ENCODE data around the gene PRSS56.
A peak's percentile ranks its signal among the peaks of the same experiment; 100 is the strongest.
"Not testable (repeated sequence)": the region's sequence is repeated elsewhere in the genome, so short reads cannot be mapped to it uniquely, and the experiment has no call there.

PRSS56 gene

GRCh38 chr2:232542715-232543467 lies 22.7 kb downstream of the PRSS56 start:
- no peak for DNase-seq

DNA sequence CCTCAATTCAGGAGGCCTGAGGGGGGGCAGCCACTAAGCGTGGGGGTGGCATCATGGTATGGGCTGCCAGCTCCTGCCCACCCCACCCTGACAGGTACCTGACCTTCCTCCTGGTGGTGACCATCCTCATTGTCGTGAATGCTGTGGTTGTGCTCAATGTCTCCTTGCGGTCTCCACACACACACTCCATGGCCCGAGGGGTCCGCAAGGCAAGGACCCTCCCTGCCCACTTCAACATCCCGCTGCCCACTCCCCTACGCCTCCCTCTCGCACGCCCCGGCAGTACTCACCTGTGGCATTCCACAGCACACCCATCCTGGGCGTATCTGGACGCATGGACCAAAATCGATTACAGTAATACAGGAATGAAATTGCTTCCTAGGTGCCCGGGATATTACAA lies 23.3 kb downstream of the PRSS56 start:
- no peak for DNase-seq

GRCh38 chr2:232543928-232544631 lies 23.9 kb downstream of the PRSS56 start:
- no peak for DNase-seq

- DNase-seq = no peak
These were observed 24.5 kb downstream of the PRSS56 start for GRCh38 chr2:232544674-232545073.

GRCh38 chr2:232545511-232546375 lies 25.6 kb downstream of the PRSS56 start:
- no peak for DNase-seq

DNA sequence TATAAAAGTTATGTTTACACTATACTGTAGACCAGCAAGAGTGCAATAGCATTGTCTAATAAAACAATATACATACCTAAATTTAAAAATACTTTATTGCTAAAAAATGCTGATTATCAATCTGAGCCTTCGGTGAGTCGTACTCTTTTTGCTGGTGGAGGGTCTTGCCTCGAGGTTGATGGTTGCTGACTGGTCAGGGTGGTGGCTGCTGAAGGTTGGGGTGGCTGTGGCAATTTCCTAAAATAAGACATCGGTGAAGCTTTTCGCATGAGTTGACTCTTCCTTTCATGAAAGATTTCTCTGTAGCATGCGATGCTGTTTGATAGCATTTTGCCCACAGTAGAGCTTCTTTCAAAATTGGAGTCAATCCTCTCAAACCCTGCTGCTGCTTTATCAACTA lies 27.8 kb downstream of the PRSS56 start:
- DNase-seq = no peak

- no peak for DNase-seq
These were observed 29.6 kb downstream of the PRSS56 start for GRCh38 chr2:232549655-232550353.

DNA sequence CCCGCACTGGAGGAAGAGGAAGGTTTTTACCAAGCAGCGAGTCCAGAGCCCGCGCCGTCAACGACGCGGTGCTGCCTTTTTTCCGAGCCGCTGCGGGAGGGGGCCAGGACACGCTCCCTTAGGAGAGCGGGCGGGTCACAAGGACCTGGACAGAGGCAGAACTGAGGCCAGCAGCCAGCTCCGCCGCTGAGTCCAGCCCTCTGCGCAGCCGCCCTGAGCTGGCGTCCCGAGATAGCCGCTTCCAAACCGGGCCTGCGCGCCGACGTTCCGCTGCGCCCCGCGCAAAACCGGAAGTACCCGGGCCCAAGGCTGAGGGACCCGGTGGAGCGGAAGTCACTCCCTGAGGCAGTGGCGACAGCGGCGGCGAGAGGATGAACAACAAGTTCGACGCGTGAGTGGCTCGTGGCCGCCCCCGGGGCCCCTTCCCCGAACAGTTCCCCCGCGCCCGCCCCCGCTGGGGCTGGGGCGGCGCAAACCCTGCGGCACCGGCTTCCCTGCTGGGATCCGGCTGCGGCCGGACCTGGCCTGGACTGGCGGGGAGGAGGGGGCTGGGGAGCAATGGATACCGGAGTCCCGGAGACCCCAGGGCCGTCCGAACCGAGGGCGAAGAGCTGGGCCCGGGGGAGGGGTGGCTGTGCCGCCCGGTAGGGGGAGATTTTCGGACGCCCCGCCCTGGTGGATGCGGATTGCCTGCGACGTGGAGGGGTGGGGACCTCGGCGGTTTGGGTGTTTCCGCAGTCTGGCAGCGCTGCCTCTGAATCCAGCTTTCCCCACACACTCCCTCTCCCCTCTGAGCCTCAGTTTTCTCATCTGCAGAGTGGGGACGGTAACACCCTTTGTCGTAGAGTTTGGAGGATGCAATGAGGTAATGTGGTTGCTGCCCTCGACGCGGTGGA lies 30.4 kb downstream of the PRSS56 start, which contains the start of the genes EIF4E2 and TIGD1:
EIF4E2 (plus strand) TSS at position 336 of the 896 bp plus-strand sequence; CDS start at position 372, 36 bp downstream.
TIGD1 (minus strand) TSS at position 204 of the 896 bp plus-strand sequence. CDS start 675 bp downstream, outside the sequence.
- peak; percentile 90 for DNase-seq

DNA sequence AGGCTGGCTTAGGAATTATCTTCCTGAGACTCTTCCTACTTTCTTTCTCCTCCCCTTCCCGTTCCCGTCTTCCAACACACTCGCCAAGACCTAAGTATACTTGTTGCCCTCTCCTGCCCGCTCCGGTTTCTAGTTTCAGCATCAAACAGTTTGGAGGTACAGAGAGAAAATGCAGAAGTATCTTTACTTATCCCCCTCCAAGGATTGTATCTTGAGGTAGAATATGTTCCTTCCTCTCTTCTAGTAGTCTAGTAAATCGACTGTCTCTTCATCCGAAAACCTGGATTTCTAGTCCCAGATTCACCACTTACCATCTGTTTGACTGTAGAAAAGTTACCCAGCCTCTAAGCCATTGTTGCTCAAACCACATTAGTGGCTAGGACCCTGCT lies 31.1 kb downstream of the PRSS56 start:
- no peak for DNase-seq

GRCh38 chr2:232551776-232552175 lies 31.6 kb downstream of the PRSS56 start:
- no peak for DNase-seq

DNA sequence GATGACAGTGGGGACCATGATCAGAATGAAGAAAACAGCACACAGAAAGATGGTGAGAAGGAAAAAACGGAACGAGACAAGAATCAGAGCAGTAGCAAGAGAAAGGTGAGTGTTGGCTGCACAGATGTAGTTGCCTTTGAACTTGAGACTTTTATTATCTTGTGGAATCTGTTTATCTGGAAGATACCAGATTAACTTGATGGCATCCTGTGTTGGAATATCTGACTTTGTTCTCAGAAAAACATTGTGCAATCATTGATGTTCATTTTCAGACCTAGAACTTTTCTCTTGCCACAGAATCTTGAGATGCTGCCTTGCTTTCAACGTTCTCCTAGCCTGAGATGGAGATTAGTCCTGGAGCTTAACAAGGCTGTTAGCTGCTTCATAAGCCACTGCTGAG lies 36.2 kb downstream of the PRSS56 start:
- DNase-seq = no peak

DNA sequence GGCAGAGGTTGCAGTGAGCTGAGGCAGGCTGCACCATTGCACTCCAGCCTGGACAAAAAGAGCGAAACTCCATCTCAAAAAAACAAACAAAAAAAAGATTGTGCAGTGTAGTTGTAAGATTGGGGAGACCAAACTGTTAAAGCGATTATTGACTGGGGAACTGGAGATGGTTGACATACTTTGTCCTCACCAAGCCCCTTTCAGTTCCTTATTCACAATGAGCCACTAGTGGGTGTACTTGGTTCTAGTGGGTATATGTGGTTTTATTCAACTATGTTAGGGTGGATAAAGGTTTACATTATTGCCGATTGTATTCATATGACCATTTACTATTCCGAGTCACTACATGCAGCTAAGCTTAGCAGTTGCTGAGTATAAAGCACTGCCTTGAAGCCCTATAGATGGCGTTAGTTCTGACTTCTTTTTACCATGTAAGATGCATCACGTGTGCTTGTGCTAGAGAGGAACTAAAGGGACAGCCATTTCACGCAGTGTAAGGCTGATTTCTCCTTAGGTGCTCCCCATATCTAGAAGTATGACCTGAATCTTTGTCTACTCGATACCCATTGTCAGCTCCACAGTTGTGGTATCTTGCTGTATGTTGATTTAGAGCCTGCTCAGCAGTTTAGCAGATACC lies 42.4 kb downstream of the PRSS56 start:
- DNase-seq = no peak

DNA sequence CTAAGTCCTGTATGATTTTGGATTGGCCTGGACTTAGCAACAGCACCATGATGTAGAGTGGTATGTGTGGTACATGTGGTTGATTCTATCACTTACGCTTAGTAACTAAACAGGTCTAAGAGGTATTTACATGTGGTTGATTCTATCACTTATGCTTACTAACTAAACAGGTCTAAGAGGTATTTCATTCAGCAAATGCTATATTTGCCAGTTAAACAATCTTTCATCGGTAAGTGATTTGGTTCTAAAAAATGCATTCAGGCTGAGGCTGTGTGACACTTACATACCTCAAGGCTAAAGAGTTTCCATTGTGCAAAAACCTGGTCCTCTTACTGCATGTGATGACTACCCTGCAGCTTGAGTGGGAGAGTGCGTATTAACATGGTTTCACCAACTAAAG lies 43.4 kb downstream of the PRSS56 start:
- DNase-seq = no peak

- no peak for DNase-seq
These were observed 47.5 kb downstream of the PRSS56 start for GRCh38 chr2:232567721-232568120.

DNA sequence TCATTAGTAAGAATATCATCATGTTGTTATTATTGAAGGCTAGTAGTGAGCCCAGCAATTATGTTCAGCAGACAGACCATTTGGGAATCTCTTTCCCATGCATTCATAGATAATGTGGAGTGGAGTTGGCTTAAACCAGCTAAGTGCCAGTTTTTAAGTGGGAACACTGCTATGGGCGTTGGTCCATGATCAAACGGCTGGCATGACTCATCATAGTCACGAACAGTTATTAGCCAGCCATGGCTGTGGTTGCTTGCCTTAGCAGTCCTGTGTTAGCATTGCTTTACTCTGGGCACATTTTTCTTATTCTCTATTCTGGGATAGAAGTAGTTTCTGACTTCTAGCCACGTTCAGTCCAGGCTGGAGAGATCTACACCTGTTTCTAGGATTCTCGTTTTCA lies 48.0 kb downstream of the PRSS56 start:
- no peak for DNase-seq

DNA sequence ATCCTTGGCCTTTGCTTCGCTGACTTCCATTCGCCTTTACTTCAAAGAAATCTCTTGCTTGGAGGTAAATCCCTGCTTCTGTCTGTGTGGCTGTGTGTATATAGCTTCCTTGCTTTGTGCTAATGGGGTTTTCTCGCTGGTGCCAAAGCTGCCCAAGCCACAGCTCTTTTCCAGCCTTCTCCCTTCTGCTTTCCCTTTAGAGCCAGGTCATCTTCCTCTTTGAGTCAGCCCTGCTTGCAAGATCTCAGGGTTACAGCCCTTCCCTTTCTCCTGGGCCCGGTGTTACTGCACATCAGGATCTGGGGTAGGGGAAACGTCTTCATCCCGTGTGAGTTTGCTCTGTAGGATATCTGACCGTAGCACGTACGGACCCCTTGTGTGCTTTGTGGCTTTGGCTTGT lies 49.4 kb downstream of the PRSS56 start:
- no peak for DNase-seq

DNA sequence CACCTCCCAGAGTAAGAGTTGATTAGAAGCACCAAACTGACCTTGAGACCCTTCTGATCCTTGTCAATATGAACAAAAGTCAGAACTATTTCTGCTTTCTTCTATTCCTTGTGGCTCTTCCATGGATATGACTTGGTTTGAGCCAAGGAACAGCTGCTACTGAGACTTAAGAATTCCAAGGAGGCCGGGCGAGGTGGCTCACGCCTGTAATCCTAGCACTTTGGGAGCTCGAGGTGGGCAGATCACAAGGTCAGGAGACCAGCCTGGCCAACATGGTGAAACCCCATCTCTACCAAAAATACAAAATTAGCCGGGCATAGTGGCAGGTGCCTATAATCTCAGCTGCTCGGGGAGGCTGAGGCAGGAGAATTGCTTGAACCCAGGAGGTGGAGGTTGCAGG lies 50.3 kb downstream of the PRSS56 start:
- not testable (repeated sequence) for DNase-seq

- DNase-seq = no peak
These were observed 50.9 kb downstream of the PRSS56 start for GRCh38 chr2:232571026-232571474.

- DNase-seq = no peak
These were observed 52.9 kb downstream of the PRSS56 start for GRCh38 chr2:232573042-232573441.

DNA sequence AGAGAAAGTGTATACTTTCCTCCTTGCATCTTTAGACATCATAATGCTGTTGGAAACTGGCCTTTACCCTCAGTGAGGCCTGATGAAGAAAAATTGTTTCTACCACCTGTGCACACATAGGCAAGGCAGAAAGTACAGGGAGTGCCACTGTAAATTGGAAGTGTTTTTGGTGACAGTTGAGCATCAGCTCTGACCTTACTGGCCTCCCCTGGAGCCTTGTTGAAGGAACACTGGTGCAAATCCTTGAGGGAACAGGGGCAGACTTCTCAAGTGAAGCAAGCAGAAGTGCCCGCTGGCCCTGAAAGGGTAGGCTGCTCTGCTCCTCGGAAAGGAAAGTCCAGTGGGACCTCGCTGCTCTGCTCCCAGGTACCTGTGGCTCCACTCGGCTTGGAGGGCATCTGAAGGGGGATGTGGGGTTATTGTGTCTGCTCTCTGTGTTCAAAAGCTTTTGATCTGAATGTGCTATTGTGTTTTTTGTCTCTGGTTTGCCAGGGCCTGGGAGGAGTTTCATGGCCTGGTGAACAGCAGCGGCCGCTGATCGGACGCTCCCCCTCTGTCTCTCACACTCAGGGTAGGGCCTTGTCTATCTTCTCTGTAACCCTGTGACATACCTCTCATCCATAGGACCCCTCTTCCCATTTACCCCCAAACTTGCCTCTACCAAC lies 53.7 kb downstream of the PRSS56 start:
- DNase-seq = no peak
